Measurements from ENCODE around the gene AOPEP. TPM values are rescaled to one million over a fixed set of nuclear protein-coding genes. Genes with fewer than 3 reads are reported as not detected.

AOPEP gene
- polyA plus RNA-seq, 2 of the 4 experiments (the other 2 are of a cell fraction) = 226 to 266 TPM

- ChIA-PET CTCF (interaction anchor here (0.6 to 2.4 kb wide), 6 partner anchors 9 to 72 kb away, joined by 3 to 8 read pairs (median 4); no protein-coding TSS in a partner anchor), POLR2A (no interaction called here)
- TF ChIP-seq RAD21 (conservative IDR thresholded peaks at IDR 0.05 in 1 of 2, IDR thresholded peaks at IDR 0.05 in 1 of 2) = no peak
- TF ChIP-seq EHMT2 (IDR thresholded peaks at IDR 0.05; ENCODE audit: low read depth) = no peak
- no peak for TF ChIP-seq MAX (IDR thresholded peaks at IDR 0.05)
- TF ChIP-seq ZC3H11A (IDR thresholded peaks at IDR 0.05) = no peak
- no peak for TF ChIP-seq POLR2A (IDR thresholded peaks at IDR 0.05; ENCODE audit: low read length)
- no peak for TF ChIP-seq TFCP2L1 (CRISPR knock-in tag; IDR thresholded peaks at IDR 0.05)
- TF ChIP-seq RFX5 (IDR thresholded peaks at IDR 0.05) = no peak
- TF ChIP-seq SREBF2 (IDR thresholded peaks at IDR 0.05) = no peak
- no peak for TF ChIP-seq NR3C1 (IDR thresholded peaks at IDR 0.05)
- TF ChIP-seq BHLHE40 (IDR thresholded peaks at IDR 0.05; ENCODE audit: low read depth, low read length) = no peak
- no peak for TF ChIP-seq FOSB (CRISPR knock-in tag; IDR thresholded peaks at IDR 0.05)
- no peak for TF ChIP-seq ZSCAN20 (CRISPR knock-in tag; IDR thresholded peaks at IDR 0.05)
- TF ChIP-seq HOXB5 (CRISPR knock-in tag; IDR thresholded peaks at IDR 0.05) = no peak
- TF ChIP-seq CHD4 (IDR thresholded peaks at IDR 0.05; ENCODE audit: borderline replicate concordance) = no peak
- no peak for TF ChIP-seq ESRRA (IDR thresholded peaks at IDR 0.05; ENCODE audit: borderline replicate concordance, low read length)
- no peak for TF ChIP-seq POLR2AphosphoS2 (conservative IDR thresholded peaks at IDR 0.05; ENCODE audit: low read length)
- no peak for TF ChIP-seq JUNB (IDR thresholded peaks at IDR 0.05)
- Histone ChIP-seq H3K4me2 (no peak overlapping the region), H3K27ac (peak overlapping the region; percentile 32 to 84; a peak in 5 of 6 replicates), H3K4me1 (peaks cover 37% of the 10 kb centered on the region), H3K9me3 (0 out of 3 replicates have a peak, but pooled peaks cover 8% of the 10 kb centered on the region), H3K4me3 (no peak overlapping the region)
- no peak for ATAC-seq
- no peak for FAIRE-seq
- no peak for DNase-seq (ENCODE audit: low read depth in 1 of 2, low spot score in 1 of 2)
- 94% methylated on average over 5 of the region's 5 CpGs for WGBS (ENCODE audit: missing lambda C conversion rate)
These were observed 129.4 kb downstream of the AOPEP start for GRCh38 chr9:94855903-94856302.

GRCh38 chr9:94857791-94858190 is 131.3 kb downstream of the AOPEP start:
- TF ChIP-seq USF2 (IDR thresholded peaks at IDR 0.05) (no peak), RAD21 (conservative IDR thresholded peaks at IDR 0.05 in 1 of 2, IDR thresholded peaks at IDR 0.05 in 1 of 2) (peak in 1 of 2 experiments; percentile 15; a peak in 1 of 5 replicates), BCL3 (IDR thresholded peaks at IDR 0.05) (no peak), ZFP36 (IDR thresholded peaks at IDR 0.05; ENCODE audit: borderline replicate concordance, partially characterized antibody) (no peak), MAX (IDR thresholded peaks at IDR 0.05) (no peak), ZNF302 (CRISPR knock-in tag; IDR thresholded peaks at IDR 0.05) (no peak), EHMT2 (IDR thresholded peaks at IDR 0.05; ENCODE audit: low read depth) (no peak)
- no peak for FAIRE-seq
- Histone ChIP-seq H3K4me2 (no peak overlapping the region), H3K4me1 (peaks cover 41% of the 10 kb centered on the region), H3K9me3 (0 out of 3 replicates have a peak, but pooled peaks cover 8% of the 10 kb centered on the region), H3K4me3 (no peak overlapping the region), H3K27ac (peak overlapping the region in 1 of 2 experiments; percentile 84; a peak in 4 of 6 replicates)
- no peak for DNase-seq (ENCODE audit: low read depth in 1 of 2, low spot score in 1 of 2)
- 94% methylated on average over 8 of the region's 8 CpGs for WGBS (ENCODE audit: missing lambda C conversion rate)
- no peak for ATAC-seq
- ChIA-PET POLR2A (interaction anchor here (0.6 kb wide), 1 partner anchor 48 kb away, joined by 4 read pairs; no protein-coding TSS in a partner anchor), CTCF (interaction anchor here (0.6 to 2.4 kb wide), 3 partner anchors 9 to 57 kb away, joined by 3 to 8 read pairs (median 5); no protein-coding TSS in a partner anchor)

- Histone ChIP-seq H3K4me1 (peaks cover 33% of the 10 kb centered on the region), H3K9me3 (0 out of 3 replicates have a peak, but pooled peaks cover 8% of the 10 kb centered on the region), H3K27ac (peak overlapping the region; percentile 75 to 84), H3K4me3 (no peak overlapping the region), H3K4me2 (no peak overlapping the region)
- FAIRE-seq = no peak
- POLR2A ChIA-PET = no interaction called here
- WGBS (ENCODE audit: missing lambda C conversion rate) = 90% methylated on average over 2 of the region's 2 CpGs
- ATAC-seq = no peak
- no peak for DNase-seq (ENCODE audit: low read depth in 1 of 2, low spot score in 1 of 2)
- CTCF ChIA-PET = no interaction called here
- TF ChIP-seq EP300 (IDR thresholded peaks at IDR 0.05) = no peak
- TF ChIP-seq CHD4 (IDR thresholded peaks at IDR 0.05; ENCODE audit: borderline replicate concordance) = no peak
- TF ChIP-seq SMC3 (IDR thresholded peaks at IDR 0.05) = no peak
- TF ChIP-seq ELK1 (IDR thresholded peaks at IDR 0.05; ENCODE audit: low read depth, low read length) = no peak
- no peak for TF ChIP-seq GATA3 (IDR thresholded peaks at IDR 0.05; ENCODE audit: borderline replicate concordance)
- no peak for TF ChIP-seq BHLHE40 (IDR thresholded peaks at IDR 0.05; ENCODE audit: low read depth, low read length)
- no peak for TF ChIP-seq MYC (IDR thresholded peaks at IDR 0.05; ENCODE audit: borderline replicate concordance, low read length)
- no peak for TF ChIP-seq ZFP36 (IDR thresholded peaks at IDR 0.05; ENCODE audit: borderline replicate concordance, partially characterized antibody)
- no peak for TF ChIP-seq NPAS2 (CRISPR knock-in tag; IDR thresholded peaks at IDR 0.05; ENCODE audit: borderline replicate concordance)
- no peak for TF ChIP-seq REST (IDR thresholded peaks at IDR 0.05)
- no peak for TF ChIP-seq EHMT2 (IDR thresholded peaks at IDR 0.05; ENCODE audit: low read depth)
These were observed 132.7 kb downstream of the AOPEP start for GRCh38 chr9:94859226-94859625.
